Measurements from ENCODE around the gene TERT.

TERT gene

DNA sequence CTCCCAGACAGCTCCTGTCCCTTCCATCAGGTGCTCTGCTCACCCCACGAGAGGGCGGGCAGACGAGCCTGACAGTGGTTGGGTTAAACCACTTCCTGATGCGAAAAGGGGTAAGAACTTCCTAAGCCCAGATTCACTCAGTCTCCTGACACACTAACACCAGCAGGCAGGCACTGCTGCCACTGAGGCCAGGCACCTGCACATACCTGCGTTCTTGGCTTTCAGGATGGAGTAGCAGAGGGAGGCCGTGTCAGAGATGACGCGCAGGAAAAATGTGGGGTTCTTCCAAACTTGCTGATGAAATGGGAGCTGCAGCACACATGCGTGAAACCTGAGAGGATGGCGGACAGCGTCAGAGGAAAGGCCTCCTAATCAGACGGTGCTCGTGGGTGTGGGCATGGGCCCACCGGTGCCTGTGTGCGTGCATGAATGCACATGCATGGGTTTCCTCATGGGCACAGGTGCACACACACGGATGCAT, 39.7 kb downstream of the TERT start:
- DNase-seq: no peak

DNA sequence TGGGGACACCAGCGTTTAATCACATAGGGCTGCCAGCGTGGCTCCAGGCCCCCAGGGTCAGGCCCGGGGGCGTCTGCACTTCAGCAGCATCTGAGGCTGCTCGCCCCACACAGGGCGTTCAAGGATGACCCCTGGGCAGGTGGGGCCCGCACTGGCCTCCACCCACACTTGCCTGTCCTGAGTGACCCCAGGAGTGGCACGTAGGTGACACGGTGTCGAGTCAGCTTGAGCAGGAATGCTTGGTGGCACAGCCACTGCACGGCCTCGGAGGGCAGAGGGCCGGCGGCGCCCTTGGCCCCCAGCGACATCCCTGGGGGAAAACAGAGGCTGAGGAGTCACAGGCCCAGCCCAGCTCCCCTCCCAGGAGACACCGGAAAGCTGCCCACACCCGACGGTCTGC, 40.7 kb downstream of the TERT start:
- DNase-seq: no peak

DNA sequence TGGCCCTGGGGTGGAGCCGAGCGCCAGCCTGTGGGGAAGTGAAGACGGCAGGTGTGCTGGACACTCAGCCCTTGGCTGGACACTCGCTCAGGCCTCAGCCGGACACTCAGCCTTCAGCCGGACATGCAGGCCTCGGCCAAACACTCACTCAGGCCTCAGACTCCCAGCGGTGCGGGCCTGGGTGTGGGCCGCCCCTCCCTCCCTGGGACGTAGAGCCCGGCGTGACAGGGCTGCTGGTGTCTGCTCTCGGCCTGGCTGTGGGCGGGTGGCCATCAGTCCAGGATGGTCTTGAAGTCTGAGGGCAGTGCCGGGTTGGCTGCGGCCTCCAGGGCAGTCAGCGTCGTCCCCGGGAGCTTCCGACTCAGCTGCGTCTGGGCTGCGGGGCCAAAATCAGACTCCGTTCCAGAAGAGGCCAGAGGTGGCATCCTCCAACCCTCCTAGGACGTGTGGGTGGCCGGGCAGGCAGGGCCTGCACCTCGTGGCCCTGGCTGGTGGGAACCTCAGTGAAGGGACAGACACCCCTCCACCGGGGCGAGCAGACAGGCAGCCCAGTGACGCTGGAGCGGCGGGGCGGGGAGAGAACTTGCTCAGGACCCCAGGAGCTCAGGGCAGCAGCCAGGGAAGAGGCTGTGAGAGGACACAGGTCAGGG, 41.3 kb downstream of the TERT start:
- DNase-seq: no peak

- no peak for DNase-seq
Measured at GRCh38 chr5:1252681-1253080, 42.2 kb downstream of the TERT start.

DNA sequence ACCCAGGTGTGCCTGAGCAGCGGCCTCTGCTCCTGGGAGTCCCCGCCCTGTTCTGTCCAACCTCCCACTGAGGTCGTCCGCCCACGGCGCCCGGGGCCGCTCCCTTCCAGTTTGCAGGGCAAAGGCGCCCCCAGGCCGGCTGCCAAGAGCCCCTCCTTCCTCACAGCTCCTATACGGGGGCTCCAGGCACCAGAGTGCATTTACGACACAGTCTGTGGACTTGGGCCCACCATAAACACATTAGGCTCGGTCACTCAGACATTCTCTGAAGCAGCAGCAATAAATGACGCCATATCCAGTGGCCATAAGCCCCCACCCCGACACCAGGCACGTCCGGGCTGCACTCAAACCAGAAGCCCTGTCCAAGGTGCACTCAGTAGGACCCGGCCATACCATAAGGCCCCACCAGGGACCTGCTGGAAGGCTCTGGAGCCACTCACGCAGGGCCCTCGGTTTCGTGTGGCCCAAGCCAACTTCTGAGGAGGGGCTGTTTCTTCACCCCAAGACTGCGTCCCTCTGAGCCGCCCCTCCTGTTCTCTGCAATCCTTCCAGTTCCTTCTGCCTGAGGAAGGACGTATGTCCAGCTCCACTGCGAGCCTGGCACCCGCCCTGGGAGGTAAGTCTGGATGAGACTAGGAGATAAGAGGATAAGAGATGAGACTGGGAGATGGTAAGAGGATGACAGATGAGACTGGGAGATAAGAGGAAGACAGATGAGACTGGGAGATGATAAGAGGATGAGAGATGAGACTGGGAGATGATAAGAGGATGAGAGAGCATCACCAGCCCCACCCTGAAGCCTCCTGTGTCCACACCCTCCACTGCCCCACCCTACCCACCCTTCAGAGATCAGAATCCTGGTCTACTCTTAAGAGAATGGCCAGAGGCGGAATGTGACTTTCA, 42.9 kb downstream of the TERT start:
- no peak for DNase-seq

DNA sequence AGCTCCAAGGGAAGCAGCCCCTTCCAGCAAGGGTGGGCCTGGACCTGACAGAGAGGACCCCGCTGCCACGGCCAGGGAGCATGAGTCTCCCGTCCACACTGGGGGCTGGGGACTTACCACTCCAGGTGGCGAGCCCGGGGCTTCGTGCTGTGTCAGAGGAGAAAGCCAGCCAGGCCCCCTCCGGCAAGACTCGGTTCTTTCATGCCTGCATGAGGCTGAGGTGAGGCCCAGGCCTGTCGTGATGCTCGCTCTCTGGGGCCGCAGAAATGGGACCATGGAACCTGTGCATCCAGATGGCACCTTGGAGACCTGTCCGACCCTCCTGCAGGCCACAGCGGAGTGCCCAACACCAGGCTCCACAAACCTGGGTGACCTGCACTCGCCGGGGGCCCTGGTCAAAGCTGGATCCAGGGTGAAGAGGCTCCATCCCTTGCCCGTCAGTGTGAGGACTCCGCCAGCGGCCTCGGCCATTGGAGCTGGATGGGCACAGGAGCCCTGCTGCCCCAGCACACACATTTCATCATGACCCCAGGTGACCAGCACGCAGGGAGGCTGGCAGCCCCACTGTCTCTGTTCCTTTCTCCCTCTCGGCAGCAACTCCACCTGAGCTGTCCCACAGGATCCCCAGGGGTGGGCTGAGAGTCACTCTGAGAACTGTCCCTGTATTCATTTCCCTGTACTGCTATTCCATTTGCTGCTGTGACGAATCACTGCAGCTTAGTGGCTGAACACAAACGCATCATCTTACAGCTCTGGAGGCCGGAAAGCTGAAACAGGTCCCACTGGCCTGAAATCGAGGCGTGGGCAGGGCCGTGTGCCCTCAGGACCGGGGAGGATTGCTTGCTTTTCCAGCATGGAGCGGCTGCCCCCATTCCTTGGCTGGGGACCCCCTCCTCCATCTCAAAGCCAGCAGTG, 45.2 kb downstream of the TERT start:
- DNase-seq: no peak

- DNase-seq: no peak
Measured at GRCh38 chr5:1247811-1248210, 47.1 kb downstream of the TERT start.

GRCh38 chr5:1246711-1247431, 48.0 kb downstream of the TERT start:
- no peak for DNase-seq

DNA sequence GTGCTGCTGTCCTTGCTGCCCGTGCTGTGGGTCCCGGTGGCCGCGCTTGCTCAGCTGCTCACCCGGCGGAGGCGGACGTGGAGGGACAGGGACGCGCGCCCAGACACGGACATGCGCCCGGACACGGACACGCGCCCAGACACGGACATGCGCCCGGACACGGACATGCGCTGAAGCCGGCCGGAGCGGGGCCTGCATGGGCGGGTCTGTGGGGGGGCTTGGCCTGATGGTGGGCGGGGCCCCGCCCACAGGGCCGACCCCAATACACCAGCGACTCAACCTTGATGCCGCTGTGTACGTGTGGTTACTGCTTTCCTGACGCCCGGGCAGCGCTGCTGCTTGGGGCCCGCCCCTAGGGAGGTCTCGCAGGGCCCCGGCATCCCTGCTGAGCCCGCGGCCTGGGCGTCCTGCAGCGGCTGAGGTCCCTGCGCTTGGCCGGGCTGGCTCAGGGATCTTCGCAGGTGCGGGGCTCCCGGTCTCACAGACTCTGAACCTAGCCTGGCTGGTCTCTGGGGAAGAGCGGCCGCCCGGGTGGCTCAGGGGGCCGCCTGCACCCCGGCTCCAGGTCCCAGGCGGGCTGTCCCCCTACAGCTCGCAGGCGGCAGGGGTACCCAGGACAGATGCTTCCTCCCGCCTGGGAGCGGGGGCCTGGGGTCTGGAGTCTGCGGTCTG, 48.8 kb downstream of the TERT start:
- no peak for DNase-seq

DNA sequence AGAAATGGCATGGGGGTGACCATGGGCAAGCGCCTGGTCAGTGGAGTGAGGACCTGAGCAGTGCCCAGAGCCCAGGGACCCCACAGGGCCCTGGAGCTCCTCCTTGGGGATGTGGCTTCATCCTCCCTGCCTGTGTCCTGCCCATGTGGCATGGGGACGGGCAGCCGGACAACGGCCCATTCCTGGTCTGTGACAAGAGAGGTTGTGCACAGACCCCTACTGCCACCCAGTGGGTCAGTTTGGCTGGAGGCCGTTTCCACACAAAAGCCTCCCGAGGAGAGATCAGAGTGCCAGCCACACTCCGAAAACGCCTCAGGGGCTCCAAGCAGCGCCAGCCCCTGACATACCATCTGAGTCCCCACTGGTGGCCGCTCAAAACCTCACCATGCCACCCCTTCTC, 49.9 kb downstream of the TERT start:
- DNase-seq: no peak

DNA sequence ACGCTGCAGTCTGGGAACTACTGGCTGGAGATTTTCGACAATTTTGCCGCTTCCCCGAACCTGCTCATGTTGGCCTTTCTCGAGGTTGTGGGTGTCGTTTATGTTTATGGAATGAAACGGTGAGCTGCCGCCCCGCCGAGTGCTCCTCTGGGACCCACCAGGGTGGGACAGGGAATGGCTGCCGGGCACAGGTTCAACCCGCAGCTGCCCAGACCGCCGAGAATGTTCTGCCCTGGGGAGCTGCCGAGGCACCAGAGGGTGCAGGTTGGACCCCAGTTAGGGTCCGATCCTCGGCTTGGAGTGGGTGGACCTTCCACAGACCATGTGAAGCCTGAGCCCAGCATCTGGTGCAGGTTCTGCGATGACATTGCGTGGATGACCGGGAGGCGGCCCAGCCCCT, 50.6 kb downstream of the TERT start:
- DNase-seq: no peak

DNA sequence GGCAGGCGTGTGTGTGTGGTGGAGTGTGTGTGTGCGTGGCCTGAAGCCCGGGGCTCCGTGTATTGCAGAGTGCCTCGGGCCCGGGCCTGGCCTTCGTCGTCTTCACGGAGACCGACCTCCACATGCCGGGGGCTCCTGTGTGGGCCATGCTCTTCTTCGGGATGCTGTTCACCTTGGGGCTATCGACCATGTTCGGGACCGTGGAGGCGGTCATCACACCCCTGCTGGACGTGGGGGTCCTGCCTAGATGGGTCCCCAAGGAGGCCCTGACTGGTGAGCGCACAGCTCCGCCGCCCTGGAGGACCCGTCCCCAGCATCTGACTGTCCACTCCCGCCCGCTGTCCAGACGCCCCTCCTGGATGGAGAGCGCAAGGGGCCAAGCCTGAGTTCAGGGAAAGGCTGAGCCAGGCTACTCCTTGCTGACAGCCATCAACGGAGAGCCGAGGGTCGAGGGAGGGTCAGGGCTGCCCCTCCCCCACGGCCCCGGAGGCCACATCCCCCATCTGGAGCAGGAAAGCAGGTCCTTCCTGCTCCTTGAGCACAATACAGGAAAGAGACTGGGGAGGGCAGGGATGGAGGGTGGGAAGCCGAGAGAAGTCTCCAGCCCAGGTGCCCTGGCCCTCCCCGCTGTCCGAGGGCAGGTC, 51.3 kb downstream of the TERT start:
- DNase-seq: no peak

DNA sequence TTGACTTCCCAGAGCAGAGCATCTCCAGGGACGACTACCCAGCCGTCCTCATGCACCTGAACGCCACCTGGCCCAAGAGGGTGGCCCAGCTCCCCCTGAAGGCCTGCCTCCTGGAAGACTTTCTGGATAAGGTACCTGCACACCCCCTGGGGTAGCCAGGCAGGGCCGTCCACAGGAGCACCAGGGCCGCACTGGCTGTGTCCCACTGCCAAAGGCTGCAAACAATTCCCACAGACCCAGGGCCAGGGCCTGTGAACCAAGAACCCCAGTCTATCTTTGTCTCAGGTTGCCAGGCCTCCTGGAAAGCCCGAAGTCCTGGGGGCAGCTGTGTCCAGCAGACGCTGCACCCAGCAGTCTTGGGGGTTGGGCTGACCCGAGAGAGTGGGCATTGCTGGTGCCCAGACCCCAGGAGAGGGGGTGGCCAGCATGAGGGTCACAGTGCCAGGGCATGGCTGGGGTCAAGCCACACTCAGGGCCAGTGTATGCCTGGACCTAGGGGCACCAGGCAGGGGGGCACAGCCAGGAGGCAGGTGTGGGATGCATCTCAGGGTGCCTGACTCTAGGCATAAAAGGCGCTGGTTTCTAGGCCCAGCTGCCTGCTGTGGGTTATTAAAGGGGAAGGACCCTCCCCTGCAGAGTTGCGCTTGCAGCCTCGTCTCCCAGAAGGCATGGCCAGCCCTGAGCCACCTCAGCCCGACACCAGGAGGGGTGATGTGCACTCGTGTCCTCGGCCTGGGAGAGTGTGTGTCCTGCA, 52.0 kb downstream of the TERT start:
- no peak for DNase-seq

- no peak for DNase-seq
Measured at GRCh38 chr5:1241509-1242080, 53.3 kb downstream of the TERT start.

- no peak for DNase-seq
Measured at GRCh38 chr5:1240496-1241260, 54.2 kb downstream of the TERT start.

DNA sequence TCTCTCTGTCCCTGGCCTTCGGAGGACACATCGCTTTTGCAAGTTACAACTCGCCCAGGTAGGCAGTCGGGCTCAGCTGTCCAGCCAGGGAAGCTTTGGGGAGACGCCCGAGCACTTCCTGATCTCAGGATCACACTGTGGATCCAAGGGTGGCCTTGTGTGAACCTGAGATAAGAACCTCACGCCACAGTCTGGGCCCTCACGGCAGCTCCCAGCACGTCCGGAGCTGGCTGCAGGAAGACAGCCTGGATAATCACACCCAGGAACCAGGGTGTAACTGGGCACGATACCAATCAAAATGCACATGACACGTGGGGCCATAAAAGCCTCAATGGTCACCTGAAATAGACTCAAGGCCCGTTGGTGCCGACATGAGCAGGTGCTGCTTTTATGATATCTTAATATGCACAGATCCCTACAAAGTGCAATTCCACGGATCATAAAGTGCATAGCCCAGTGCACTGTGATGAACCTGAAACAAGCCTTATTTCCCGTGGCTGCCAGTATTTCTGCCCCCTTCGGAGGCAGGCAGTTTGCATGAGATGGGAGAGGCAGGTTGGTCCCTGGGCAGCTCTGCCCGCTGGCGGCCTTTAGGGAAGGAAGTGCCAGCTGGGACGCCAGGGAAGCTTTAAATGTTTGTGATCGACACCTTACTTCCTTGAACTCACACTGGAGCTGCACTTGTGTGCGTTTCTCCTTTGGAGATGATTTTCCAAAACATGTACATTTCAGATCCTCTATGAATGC, 55.2 kb downstream of the TERT start:
- DNase-seq: no peak

GRCh38 chr5:1235838-1236237, 59.0 kb downstream of the TERT start:
- no peak for DNase-seq

GRCh38 chr5:1235379-1235778, 59.5 kb downstream of the TERT start:
- DNase-seq: no peak

- no peak for DNase-seq
Measured at GRCh38 chr5:1232780-1233179, 62.1 kb downstream of the TERT start.

Measured in cerebellar nuclear complex (tissue), 1 donor.